WTC11 (cell line): ENCODE measurements around the gene PTGFR.

ENCODE experiments used
- AFF4 ChIP-seq: sonication (generic); formaldehyde crosslinking; IDR thresholded peaks from 2 replicates; pipeline ENCODE4 v1.8.1; 2023; ENCODE audit warnings: mild to moderate bottlenecking, missing genetic modification reagents, borderline replicate concordance
- ATF6 ChIP-seq: sonication (generic); formaldehyde crosslinking; IDR thresholded peaks from 2 replicates; pipeline ENCODE4 v1.8.1; 2023; ENCODE audit warnings: mild to moderate bottlenecking, missing genetic modification reagents
- CREB1 ChIP-seq: sonication (generic); formaldehyde crosslinking; IDR thresholded peaks from 2 replicates; pipeline ENCODE4 v1.8.0; 2023; ENCODE audit warnings: mild to moderate bottlenecking, missing genetic modification reagents
- CREM ChIP-seq: sonication (generic); formaldehyde crosslinking; IDR thresholded peaks from 2 replicates; pipeline ENCODE4 v1.8.1; 2022; ENCODE audit warnings: mild to moderate bottlenecking, missing genetic modification reagents, moderate library complexity
- CTCF ChIP-seq: fragments of 200-600 bp; IDR thresholded peaks from 2 replicates; pipeline ENCODE4 v1.8.0; 2022; ENCODE audit warnings: antibody characterized with exemption
- E2F4 ChIP-seq: sonication (generic); formaldehyde crosslinking; IDR thresholded peaks from 2 replicates; pipeline ENCODE4 v1.8.1; 2022; ENCODE audit warnings: low read depth, mild to moderate bottlenecking, moderate library complexity, missing genetic modification reagents, borderline replicate concordance
- JUN ChIP-seq: sonication (generic); formaldehyde crosslinking; IDR thresholded peaks from 2 replicates; pipeline ENCODE4 v1.8.0; 2023; ENCODE audit warnings: mild to moderate bottlenecking, missing genetic modification reagents
- MAX ChIP-seq: sonication (generic); formaldehyde crosslinking; IDR thresholded peaks from 2 replicates; pipeline ENCODE4 v1.8.0; 2022; ENCODE audit warnings: mild to moderate bottlenecking, missing genetic modification reagents
- RORB ChIP-seq: fragments of 250-450 bp; sonication (Bioruptor Pico); IDR thresholded peaks from 2 replicates; pipeline ENCODE4 v1.9.0; 2021; ENCODE audit warnings: mild to moderate bottlenecking
- TEAD4 ChIP-seq: sonication (generic); formaldehyde crosslinking; IDR thresholded peaks from 2 replicates; pipeline ENCODE4 v1.8.0; 2022; ENCODE audit warnings: mild to moderate bottlenecking, missing genetic modification reagents
- ZNF512 ChIP-seq: sonication (generic); formaldehyde crosslinking; IDR thresholded peaks from 2 replicates; pipeline ENCODE4 v1.8.1; 2022; ENCODE audit warnings: missing genetic modification reagents, borderline replicate concordance
- ZSCAN18 ChIP-seq: fragments of 250-450 bp; sonication (Bioruptor Pico); IDR thresholded peaks from 2 replicates; pipeline ENCODE4 v2.1.2; 2022; ENCODE audit warnings: mild to moderate bottlenecking, moderate library complexity

GRCh38 chr1:78519446-78519845 lies 28.7 kb downstream of the PTGFR start:
- no peak for TF ChIP-seq CTCF
- no peak for TF ChIP-seq ATF6
- no peak for TF ChIP-seq E2F4 (CRISPR knock-in tag)
- TF ChIP-seq TEAD4 (CRISPR knock-in tag) = no peak
- TF ChIP-seq MAX (CRISPR knock-in tag) = no peak
- TF ChIP-seq CREB1 (CRISPR knock-in tag) = no peak
- no peak for TF ChIP-seq JUN (CRISPR knock-in tag)
- no peak for TF ChIP-seq CREM (CRISPR knock-in tag)
- TF ChIP-seq ZNF512 = no peak
- no peak for TF ChIP-seq RORB (CRISPR knock-in tag)
- no peak for TF ChIP-seq ZSCAN18 (CRISPR knock-in tag)
- no peak for TF ChIP-seq AFF4 (CRISPR knock-in tag)
